Mesodermal cell (in vitro differentiated cells): ENCODE results near the gene CBS.
"Not testable (repeated sequence)": the region's sequence is repeated elsewhere in the genome, so short reads cannot be mapped to it uniquely, and the experiment has no call there.

ENCODE experiments used
- H3K27ac ChIP-seq: 2 replicates; pipeline ENCODE4 v1.7.0; 2013; ENCODE audit warnings: mild to moderate bottlenecking, low read depth, low read length, moderate library complexity; ENCODE audit not compliant: severe bottlenecking
- H3K36me3 ChIP-seq: 2 replicates; pipeline ENCODE4 v1.7.1; 2013; ENCODE audit warnings: mild to moderate bottlenecking, low read length, moderate library complexity; ENCODE audit not compliant: control insufficient read depth, insufficient read depth
- H3K4me1 ChIP-seq: one replicate; pipeline ENCODE4 v1.7.1; 2013; ENCODE audit warnings: mild to moderate bottlenecking, low read length; ENCODE audit not compliant: insufficient read depth, control insufficient read depth, poor library complexity, severe bottlenecking
- H3K4me3 ChIP-seq: 2 replicates; pipeline ENCODE4 v1.7.0; 2013; ENCODE audit warnings: low read length, control low read depth, mild to moderate bottlenecking; ENCODE audit not compliant: insufficient read depth, poor library complexity, severe bottlenecking; ENCODE audit errors: extremely low read depth
- H3K9me3 ChIP-seq: 2 replicates; pipeline ENCODE4 v1.7.1; 2013; ENCODE audit warnings: mild to moderate bottlenecking, low read length, moderate library complexity; ENCODE audit not compliant: control insufficient read depth
- WGBS, 2 experiments: methylation state at CpG; one replicate each; pipeline ENCODE4 v1.1.5; 2013; ENCODE audit warnings: missing lambda C conversion rate in 2 of 2; ENCODE audit not compliant: insufficient coverage in 2 of 2; 5-methylcytosine and 5-hydroxymethylcytosine counted together

The CBS gene

DNA sequence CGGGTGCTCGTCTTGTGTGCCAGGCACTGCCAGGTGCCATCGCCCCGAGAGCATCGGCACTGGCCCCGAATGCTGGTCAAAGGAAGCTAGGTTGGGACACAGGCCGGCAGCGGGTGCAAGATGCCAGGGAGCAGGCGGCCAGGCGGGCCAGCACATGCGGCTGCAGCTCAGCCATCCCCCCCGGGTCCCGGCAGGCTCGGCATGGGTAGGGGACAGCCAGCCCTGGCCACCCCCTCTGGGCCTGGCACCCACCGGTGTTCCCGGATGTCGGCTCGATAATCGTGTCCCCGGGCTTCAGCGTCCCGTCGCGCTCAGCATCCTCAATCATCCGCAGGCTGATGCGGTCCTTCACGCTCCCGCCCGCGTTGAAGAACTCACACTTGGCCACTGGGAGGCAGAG lies 9.6 kb downstream of the CBS start:
- not testable (repeated sequence) for H3K27ac ChIP-seq, H3K9me3 ChIP-seq, H3K36me3 ChIP-seq, H3K4me3 ChIP-seq, H3K4me1 ChIP-seq
- no CpG with 5 or more reads among the region's 30 CpGs for WGBS, 2 experiments

DNA sequence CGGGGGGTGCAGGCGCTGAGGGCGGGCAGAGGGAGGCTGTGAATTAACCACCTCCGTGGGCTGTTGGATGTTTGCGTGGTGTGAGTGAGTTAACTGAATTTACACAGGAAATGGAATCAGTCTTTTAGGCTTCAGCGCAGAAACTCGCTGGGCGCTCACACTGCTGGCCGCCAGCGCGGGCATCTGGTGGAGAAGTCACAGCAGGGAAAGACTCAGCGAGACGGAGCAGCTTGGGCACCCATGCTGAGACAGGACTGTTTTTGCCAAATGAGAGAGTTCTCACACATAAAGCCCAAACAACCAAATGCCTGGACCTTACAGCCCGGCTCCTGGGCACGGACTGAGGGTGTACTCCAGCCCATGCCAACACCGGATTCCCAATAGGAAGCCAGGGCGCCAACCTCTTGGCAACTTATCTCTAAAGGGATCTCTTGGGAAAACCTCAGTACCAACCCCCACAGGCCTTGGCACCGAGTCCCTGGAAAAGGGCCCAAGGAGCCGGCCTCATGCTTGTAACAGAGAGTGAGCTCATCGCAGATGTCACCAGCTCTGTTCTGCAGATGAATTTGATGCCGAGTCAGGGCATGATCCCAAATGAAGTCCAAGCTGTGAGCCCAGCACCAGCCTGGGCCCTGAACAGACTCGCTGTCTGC lies 11.2 kb downstream of the CBS start:
- not testable (repeated sequence) for H3K27ac ChIP-seq, H3K4me3 ChIP-seq, H3K9me3 ChIP-seq, H3K36me3 ChIP-seq, H3K4me1 ChIP-seq
- WGBS, 2 experiments, result no CpG with 5 or more reads among the region's 22 CpGs

DNA sequence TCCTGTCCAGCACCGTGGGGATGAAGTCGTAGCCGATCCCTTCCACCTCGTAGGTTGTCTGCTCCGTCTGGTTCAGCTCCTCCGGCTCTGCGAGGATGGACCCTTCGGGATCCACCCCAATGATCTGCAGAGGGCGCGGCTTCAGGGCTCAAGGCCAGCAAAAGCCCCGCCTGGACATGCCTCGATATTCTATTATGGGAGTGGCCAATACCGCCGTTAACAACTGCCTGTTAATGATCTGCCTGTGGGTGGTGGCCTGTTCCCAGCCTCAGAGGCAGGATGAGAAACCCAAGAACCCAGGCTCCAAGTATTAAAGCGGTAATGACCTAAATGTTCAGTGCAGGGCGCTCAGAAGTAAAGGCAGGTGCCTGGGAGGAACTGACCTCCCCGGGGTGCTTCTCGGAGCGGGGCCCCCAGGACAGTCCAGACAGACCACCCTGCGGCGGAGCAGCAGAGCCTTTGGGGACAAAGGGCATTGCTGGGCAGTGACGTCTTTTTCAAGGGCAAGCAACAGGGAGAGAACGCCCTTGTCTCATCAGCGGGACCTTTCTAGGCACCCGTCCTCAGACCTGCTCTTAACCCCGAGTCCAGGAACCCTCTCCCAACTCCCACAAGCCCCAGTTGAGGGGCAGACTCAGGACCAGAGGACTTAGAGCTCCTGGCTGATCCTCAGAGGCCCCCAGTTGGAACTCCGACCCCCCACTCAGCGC lies 12.5 kb downstream of the CBS start:
- not testable (repeated sequence) for H3K9me3 ChIP-seq, H3K27ac ChIP-seq, H3K4me1 ChIP-seq, H3K4me3 ChIP-seq, H3K36me3 ChIP-seq
- WGBS, 2 experiments, result no CpG with 5 or more reads among the region's 28 CpGs

DNA sequence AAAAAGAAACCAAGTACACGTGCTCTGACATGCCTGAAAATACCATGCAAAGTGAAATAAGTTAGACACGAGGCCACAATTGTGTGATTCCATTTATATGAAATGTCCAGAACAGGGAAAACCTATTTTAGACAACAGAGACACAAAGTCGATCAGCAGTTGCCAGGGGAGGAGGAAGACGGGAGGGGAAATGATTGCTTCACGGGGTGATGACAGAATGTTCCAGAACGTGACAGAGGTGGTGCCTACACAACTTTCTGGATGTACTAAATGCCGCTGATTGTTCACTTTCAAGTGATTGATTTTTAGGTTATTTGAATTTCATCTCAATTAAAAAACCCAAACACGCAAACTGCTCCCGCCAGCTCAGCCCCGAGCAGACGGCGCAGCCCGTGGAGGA lies 22.5 kb downstream of the CBS start:
- H3K4me1 ChIP-seq, H3K36me3 ChIP-seq, H3K27ac ChIP-seq, H3K4me3 ChIP-seq, H3K9me3 ChIP-seq: not testable (repeated sequence)
- WGBS, 2 experiments, result no CpG with 5 or more reads among the region's 13 CpGs

DNA sequence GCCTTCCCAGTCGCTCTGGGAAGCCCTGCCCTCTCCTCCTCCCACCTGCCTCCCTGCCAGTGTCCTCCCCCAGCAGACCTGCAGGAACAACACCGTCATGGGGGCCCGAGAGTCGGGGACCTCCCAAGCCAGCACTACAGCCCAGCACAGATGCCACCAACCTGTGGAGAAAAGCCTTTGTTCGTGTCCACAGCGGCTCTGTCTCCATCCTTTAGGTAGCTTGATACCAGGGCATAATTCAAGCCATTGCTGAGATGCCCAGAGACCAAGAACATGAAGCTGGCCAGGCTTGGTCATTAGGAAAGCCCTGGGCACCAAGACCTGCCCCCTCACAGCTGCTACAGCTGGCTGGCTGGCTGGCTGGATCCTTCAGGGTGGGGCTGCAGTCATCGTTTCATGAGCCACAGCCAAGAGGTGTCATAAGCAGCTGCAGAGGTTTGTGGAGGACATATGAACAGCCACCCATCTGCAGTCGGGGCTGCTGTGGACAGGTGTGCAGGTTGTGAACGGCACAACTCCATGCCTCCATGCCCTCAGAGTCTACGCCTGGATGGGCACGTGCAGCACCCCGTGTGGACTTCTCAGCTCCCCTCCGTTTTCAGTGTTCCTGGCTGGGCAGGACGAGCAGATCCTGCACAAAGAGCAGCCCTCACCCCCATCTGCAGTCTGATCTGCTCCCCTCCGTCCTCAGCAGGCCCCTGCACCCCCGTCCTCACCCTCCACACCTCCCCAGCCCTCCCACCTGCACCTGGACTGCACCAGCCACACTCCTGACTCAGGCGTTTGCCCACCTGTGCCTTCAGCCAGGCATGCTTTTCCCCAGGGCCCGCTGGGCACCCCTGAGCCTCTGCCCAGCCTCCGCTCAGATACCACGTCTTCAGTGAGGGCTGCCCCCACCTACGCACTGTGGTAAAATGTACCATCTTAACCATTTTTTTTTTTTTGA lies 29.5 kb downstream of the CBS start:
- H3K9me3 ChIP-seq, H3K4me3 ChIP-seq: not testable (repeated sequence)
- 78 to 100% methylated on average over 1 to 4 of the region's 21 CpGs for WGBS, 2 experiments

DNA sequence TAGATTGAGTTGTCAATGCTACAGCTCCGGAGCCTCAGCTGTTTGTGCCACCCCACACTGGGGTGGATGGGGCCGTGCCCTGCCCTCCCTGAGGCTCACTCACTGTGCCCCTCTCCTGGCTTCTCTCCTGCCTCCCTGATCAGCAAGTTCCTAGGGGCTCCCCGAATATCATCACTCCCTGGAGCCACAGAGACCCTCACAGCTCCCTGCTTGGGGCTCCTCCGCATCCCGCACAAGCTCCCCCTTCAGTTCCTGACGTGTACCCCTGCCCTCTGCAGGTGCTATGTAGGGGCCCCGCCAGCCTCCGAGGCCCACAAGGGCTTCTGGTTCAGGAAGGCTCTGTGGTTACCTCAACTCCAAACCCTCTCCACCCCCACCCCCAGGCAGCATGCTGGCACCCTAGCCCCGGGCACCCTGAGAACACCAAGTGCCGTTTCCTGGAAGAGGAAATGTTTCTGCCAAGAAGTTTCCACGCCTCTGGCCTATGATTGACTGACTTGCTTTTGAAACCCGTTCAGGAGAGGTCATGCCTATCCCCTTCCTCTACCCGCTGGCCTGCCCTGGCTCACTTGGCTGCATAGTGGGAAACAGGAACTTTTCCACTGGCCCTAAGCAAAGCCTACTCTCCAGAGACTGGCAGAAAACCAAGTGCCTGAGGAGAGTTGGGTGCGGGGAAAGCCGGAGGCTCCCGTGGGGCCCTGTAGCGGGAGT lies 30.3 kb downstream of the CBS start:
- H3K4me3 ChIP-seq, H3K9me3 ChIP-seq, H3K27ac ChIP-seq, H3K36me3 ChIP-seq, H3K4me1 ChIP-seq: not testable (repeated sequence)
- 85 to 99% methylated on average over 4 to 6 of the region's 17 CpGs for WGBS, 2 experiments

More for the DNA sequence above, 29.5 kb downstream of the CBS start:
- H3K27ac ChIP-seq, H3K4me1 ChIP-seq, H3K36me3 ChIP-seq: not testable (repeated sequence)

DNA sequence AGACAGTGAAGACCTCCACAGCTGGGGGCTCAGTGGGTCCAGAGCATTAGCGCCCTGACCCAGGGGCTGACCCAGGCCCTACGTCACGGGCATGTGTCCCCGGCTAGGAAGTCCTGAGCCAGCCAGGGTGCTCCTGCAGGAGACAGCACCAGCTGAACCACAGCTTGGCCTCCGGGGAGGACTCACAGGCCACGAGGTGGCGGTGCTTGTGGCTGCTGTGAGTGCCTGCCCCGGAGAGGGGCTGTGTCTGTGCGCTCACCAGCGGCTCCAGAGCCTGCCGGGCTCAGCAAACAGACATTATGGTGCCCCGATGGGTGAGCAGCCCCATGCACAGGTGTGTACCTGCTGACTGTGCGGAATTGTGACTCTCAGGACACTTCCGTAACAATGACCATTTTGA lies 31.1 kb downstream of the CBS start:
- H3K36me3 ChIP-seq, H3K9me3 ChIP-seq, H3K27ac ChIP-seq, H3K4me1 ChIP-seq, H3K4me3 ChIP-seq: not testable (repeated sequence)
- 91 to 97% methylated on average over 3 to 4 of the region's 14 CpGs for WGBS, 2 experiments

DNA sequence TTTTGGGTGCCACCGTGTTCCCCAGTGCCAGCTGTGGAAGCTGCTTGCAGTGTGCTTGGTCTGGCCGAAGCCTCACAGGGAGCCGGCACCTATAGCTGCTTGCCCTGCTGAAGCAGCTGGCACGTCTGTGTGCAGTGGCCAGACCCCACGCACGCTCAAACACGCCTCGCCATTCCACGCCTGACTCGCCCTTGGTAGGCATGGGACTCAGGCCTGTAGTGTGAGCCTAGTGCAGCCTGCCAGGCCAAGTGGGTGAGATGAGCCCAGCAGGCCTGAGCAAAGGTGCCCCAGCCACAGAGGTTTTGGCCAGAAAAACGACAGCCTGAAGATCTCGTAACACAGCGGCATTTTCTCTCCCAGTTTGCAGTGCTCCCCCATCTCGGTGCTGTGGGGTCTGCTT lies 32.3 kb downstream of the CBS start:
- H3K27ac ChIP-seq, H3K4me1 ChIP-seq, H3K4me3 ChIP-seq, H3K9me3 ChIP-seq, H3K36me3 ChIP-seq: not testable (repeated sequence)
- WGBS, 2 experiments, result 94 to 96% methylated on average over 4 to 7 of the region's 14 CpGs

DNA sequence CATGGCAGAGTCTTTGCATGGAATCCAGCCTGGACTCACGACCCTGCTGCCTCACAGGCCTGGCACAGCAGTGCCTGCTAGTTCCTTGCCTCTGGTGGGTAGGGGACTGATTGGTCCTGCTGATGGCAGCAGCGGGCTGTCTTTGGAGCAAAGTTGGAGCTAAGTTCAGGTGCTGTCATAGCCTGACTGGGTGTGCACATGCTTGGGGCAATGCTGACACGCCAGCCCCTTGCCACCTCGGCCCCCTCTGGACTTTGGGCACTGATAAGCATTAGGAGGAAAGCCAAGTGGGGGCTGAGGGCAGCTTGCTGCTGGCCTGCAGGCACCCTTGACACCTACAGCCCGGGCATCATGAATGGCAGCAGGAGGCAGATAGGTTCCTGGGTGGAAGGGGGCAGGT lies 33.5 kb downstream of the CBS start:
- H3K9me3 ChIP-seq, H3K4me1 ChIP-seq, H3K4me3 ChIP-seq, H3K27ac ChIP-seq, H3K36me3 ChIP-seq: not testable (repeated sequence)
- 100% methylated on average over 1 of the region's 5 CpGs for WGBS, 2 experiments

DNA sequence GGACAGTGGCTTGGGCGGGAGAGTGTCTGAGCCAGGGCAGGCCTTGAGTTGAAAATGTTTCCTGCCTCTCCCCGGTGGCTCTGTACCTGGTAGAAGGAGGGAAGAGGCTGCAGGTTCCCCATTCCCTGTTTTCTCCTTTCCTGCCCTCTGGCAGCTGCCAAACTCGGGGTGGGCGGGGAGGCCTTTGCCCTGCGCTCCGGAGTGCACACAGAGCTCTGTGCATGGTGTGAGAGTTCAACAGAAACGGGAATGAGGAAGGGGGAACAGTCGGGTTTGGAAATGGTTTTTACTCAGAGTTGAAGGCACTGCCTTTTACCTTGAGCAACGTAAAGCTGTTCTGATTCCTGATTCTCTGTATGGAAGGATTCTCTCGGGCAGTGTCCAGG lies 37.0 kb downstream of the CBS start:
- H3K4me3 ChIP-seq, H3K27ac ChIP-seq, H3K9me3 ChIP-seq, H3K36me3 ChIP-seq, H3K4me1 ChIP-seq: not testable (repeated sequence)
- no CpG with 5 or more reads among the region's 10 CpGs for WGBS, 2 experiments
